ENCODE results near the gene CEP76. TPM values are rescaled to one million over a fixed set of nuclear protein-coding genes. Genes with fewer than 3 reads are reported as not detected.

Gene CEP76
- total and polyA plus RNA-seq, 2 donors (not counting 3 experiments of a cell fraction or from before 2014, with no cell fraction given): 5.8 to 8.6 TPM

- intact Hi-C loops (cut with micrococcal nuclease) (no loop called here), dilution Hi-C loops (cut with MboI; ENCODE audit: extremely low pct_ligation_motif_present, low sequenced_read_pairs) (no loop called here)
- DNase-seq (ENCODE audit: low read depth, low spot score) (no peak), FAIRE-seq (no peak)
- Histone ChIP-seq H3K36me3 (ENCODE audit: control insufficient read depth in 2 of 2, extremely low read depth in 1 of 2, insufficient read depth in 2 of 2, low read length in 2 of 2) (no peaks in the 10 kb centered on the region), H3K9me1 (replicated peaks; ENCODE audit: control insufficient read depth, extremely low read depth, insufficient read depth, low read length) (no peaks in the 10 kb centered on the region), H3K4me3 (replicated peaks in 1 of 3; ENCODE audit: insufficient read depth in 1 of 3, low read depth in 1 of 3, low read length in 3 of 3) (no peak overlapping the region), H4K20me1 (replicated peaks; ENCODE audit: control insufficient read depth, extremely low read depth, insufficient read depth, low read length) (no peaks in the 10 kb centered on the region), H3K27ac (ENCODE audit: insufficient read depth, low read depth, low read length) (no peak overlapping the region), H3K79me2 (ENCODE audit: control insufficient read depth, insufficient read depth, low read length) (no peaks in the 10 kb centered on the region), H3K4me2 (ENCODE audit: insufficient read depth, low read length) (no peak overlapping the region), H3K4me1 (ENCODE audit: control insufficient read depth, extremely low read depth, insufficient read depth, low read length) (no peaks in the 10 kb centered on the region), H3K9ac (replicated peaks; ENCODE audit: extremely low read depth, insufficient read depth, low read length) (no peak overlapping the region), H3K9me3 (replicated peaks; ENCODE audit: control insufficient read depth, insufficient read depth, low read length) (no peaks in the 10 kb centered on the region), H3K27me3 (ENCODE audit: control insufficient read depth in 2 of 2, insufficient read depth in 2 of 2, low read length in 2 of 2) (peaks cover 0 to 2% of the 10 kb centered on the region in 2 experiments), H2AFZ (ENCODE audit: low read depth, low read length) (no peak overlapping the region)
- CTCF ChIA-PET: interaction anchor here (0.9 to 1.1 kb wide), 2 partner anchors 12 to 184 kb away, joined by 3 to 4 read pairs; no protein-coding TSS in a partner anchor
- POLR2A ChIA-PET: no interaction called here
- TF ChIP-seq EZH2 (IDR thresholded peaks at IDR 0.05; ENCODE audit: borderline replicate concordance, low read depth, low read length, severe bottlenecking) (no peak), JUN (IDR thresholded peaks at IDR 0.05; ENCODE audit: borderline replicate concordance, insufficient read depth, insufficient read length, low read depth) (no peak), POLR2A (IDR thresholded peaks at IDR 0.05; ENCODE audit: low read depth, low read length) (no peak), CTCF (IDR thresholded peaks at IDR 0.05; ENCODE audit: extremely low read depth in 1 of 2, insufficient read depth in 1 of 2, low read depth in 1 of 2, low read length in 2 of 2) (no peak), MAX (IDR thresholded peaks at IDR 0.05; ENCODE audit: insufficient read depth, insufficient read length) (no peak), MYC (IDR thresholded peaks at IDR 0.05; ENCODE audit: low read depth, low read length) (no peak), POLR2AphosphoS5 (IDR thresholded peaks at IDR 0.05; ENCODE audit: insufficient read depth, low read depth, low read length) (no peak), FOS (IDR thresholded peaks at IDR 0.05; ENCODE audit: borderline replicate concordance, insufficient read depth, low read length) (no peak), GATA2 (IDR thresholded peaks at IDR 0.05; ENCODE audit: insufficient read depth, insufficient read length, low read depth, low read length) (no peak)
- BruUV-seq (replicated peaks): no TSS peak
Observed at GRCh38 chr18:12750076-12750714, 47.7 kb upstream of the CEP76 start.

Data from endothelial cell of umbilical vein (primary cell).